ENCODE measurements around the gene SASS6. TPM values are rescaled to one million over a fixed set of nuclear protein-coding genes. Genes with fewer than 3 reads are reported as not detected.

SASS6 gene, protein sequence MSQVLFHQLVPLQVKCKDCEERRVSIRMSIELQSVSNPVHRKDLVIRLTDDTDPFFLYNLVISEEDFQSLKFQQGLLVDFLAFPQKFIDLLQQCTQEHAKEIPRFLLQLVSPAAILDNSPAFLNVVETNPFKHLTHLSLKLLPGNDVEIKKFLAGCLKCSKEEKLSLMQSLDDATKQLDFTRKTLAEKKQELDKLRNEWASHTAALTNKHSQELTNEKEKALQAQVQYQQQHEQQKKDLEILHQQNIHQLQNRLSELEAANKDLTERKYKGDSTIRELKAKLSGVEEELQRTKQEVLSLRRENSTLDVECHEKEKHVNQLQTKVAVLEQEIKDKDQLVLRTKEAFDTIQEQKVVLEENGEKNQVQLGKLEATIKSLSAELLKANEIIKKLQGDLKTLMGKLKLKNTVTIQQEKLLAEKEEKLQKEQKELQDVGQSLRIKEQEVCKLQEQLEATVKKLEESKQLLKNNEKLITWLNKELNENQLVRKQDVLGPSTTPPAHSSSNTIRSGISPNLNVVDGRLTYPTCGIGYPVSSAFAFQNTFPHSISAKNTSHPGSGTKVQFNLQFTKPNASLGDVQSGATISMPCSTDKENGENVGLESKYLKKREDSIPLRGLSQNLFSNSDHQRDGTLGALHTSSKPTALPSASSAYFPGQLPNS
- polyA plus RNA-seq (2013): 7.6 and 7.7 TPM in 2 replicates

DNA sequence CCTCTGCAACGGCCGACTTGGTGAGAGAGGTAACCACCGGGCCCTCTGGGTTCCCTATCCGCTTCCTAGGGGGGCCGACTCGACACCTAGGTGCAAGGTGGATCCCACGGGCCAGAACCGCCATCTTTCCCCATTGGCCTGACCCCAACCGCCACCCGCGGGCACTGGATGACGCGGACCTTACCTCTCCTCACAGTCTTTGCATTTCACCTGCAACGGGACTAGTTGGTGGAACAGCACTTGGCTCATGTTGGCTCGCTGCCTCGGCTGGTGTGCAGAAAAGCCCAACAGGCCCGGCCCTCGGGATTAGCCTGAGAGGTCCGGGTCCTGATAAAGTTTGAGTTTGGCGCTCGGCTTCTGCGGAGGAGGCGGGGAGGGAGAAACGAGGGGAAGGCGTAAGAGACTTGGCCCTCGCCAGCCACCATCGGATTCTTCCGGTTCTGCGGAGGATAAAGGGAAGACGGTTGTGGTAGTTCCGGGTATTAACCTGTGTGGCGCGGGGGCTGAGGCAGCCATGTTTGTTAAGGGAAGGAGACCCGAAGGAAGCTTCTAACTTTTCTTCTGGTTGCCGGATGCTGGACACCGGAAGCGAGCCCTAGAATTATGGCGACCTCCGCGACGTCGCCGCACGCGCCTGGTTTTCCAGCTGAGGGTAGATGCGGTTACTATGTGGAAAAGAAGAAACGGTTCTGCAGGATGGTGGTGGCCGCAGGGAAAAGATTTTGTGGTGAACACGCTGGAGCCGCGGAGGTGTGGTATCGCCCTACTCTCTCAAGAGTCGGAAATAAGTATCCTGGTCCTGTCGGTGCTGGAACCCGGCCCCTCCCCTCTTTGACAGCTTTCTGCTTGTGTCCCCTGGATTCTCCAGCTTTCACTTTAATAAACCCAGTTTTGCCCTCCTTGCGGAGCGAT lies at the start of gene SASS6, which contains the start of gene TRMT13:
Gene SASS6, minus strand, starts transcription at position 365 of the 912 bp plus-strand sequence. Its CDS starts 116 bp downstream, at position 249.
Gene TRMT13, plus strand, starts transcription at position 598 of the 912 bp plus-strand sequence. Its CDS starts 6 bp downstream, at position 604.
- peaks cover 0 to 1% of the 10 kb centered on the region in 2 experiments for H3K4me1 ChIP-seq (ENCODE audit: control insufficient read depth in 1 of 2, insufficient read depth in 2 of 2, low read length in 2 of 2)

DNA sequence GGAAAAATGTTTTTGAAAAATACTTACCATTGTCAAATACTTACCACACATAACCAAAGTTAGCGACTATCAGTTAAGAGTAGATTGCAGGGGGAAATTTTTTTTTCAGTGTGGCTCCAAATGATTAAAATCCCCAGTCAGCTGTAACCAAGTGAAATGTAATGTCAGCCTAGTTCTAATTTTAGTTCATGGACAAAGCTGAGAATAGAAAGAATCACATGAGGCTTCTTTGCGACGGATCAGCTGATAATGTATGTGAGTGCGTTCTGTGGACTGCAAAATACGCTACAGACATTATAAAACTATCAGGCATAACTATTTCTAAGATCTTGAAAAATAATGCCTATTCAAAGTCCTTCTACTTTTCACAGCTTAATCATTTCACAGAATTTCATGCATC lies 45.4 kb upstream of the SASS6 start, which contains the start of gene LRRC39:
Gene LRRC39, minus strand, starts transcription at position 166 of the 400 bp plus-strand sequence. CDS start 9,740 bp downstream, outside the sequence.
- no peaks in the 10 kb centered on the region for H3K27me3 ChIP-seq (ENCODE audit: insufficient read depth, low read length)
- no peak within 1 kb of the TSS for H3K4ac ChIP-seq (ENCODE audit: low read depth, low read length)
- H2BK5ac ChIP-seq (ENCODE audit: low read depth, low read length, poor library complexity): no peak within 1 kb of the TSS
- no peak within 1 kb of the TSS for H3K18ac ChIP-seq (ENCODE audit: low read length)
- H3K4me1 ChIP-seq (ENCODE audit: control insufficient read depth in 1 of 2, insufficient read depth in 2 of 2, low read length in 2 of 2): no peaks in the 10 kb centered on the region
- no peak within 1 kb of the TSS for H3K4me2 ChIP-seq (ENCODE audit: low read length)
- H4K12ac ChIP-seq (ENCODE audit: low read depth, low read length): no peak within 1 kb of the TSS
- no peak within 1 kb of the TSS for H3K14ac ChIP-seq (ENCODE audit: low read length)
- H3K4me3 ChIP-seq (ENCODE audit: low read depth, low read length): no peak within 1 kb of the TSS
- no peak within 1 kb of the TSS for H3K9ac ChIP-seq (ENCODE audit: low read length)
- H2BK12ac ChIP-seq (ENCODE audit: low read length): no peak within 1 kb of the TSS
- H4K91ac ChIP-seq (ENCODE audit: low read depth, low read length): no peak within 1 kb of the TSS
- no peak for DNase-seq
- no peak within 1 kb of the TSS for H2AFZ ChIP-seq (ENCODE audit: insufficient read depth, low read length, poor library complexity)
- no peak within 1 kb of the TSS for H2AK5ac ChIP-seq (ENCODE audit: low read length)
- no CpG with 5 or more reads among the region's 5 CpGs for WGBS (ENCODE audit: extremely low coverage, insufficient coverage, insufficient read length)
- no peak within 1 kb of the TSS for H3K27ac ChIP-seq (ENCODE audit: low read depth, low read length)
- no peaks in the 10 kb centered on the region for H3K79me2 ChIP-seq (ENCODE audit: control insufficient read depth, insufficient read depth, low read length, poor library complexity)
- H3K23ac ChIP-seq (ENCODE audit: low read length): no peak within 1 kb of the TSS
- no peaks in the 10 kb centered on the region for H3K79me1 ChIP-seq (ENCODE audit: low read length)
- H2BK120ac ChIP-seq (ENCODE audit: insufficient read depth, low read length, poor library complexity): no peak within 1 kb of the TSS
- H3K9me3 ChIP-seq (ENCODE audit: insufficient read depth, low read depth, low read length): no peaks in the 10 kb centered on the region
- no peak within 1 kb of the TSS for H4K8ac ChIP-seq (ENCODE audit: low read depth, low read length)
- H3K36me3 ChIP-seq (ENCODE audit: control insufficient read depth in 1 of 2, insufficient read depth in 2 of 2, low read length in 2 of 2): no peaks in the 10 kb centered on the region

More for the DNA sequence above, at the start of gene SASS6, which contains the start of gene TRMT13:
- Histone ChIP-seq H4K91ac (ENCODE audit: low read depth, low read length) (peak within 1 kb of the TSS; percentile 59), H2AK5ac (ENCODE audit: low read length) (peak within 1 kb of the TSS; percentile 46), H2BK12ac (ENCODE audit: low read length) (no peak within 1 kb of the TSS), H3K4ac (ENCODE audit: low read depth, low read length) (peak within 1 kb of the TSS; percentile 83), H3K79me2 (ENCODE audit: control insufficient read depth, insufficient read depth, low read length, poor library complexity) (peaks cover 10% of the 10 kb centered on the region), H3K23ac (ENCODE audit: low read length) (no peak within 1 kb of the TSS), H3K9me3 (ENCODE audit: insufficient read depth, low read depth, low read length) (no peaks in the 10 kb centered on the region), H3K14ac (ENCODE audit: low read length) (peak within 1 kb of the TSS; percentile 63), H4K12ac (ENCODE audit: low read depth, low read length) (peak within 1 kb of the TSS; percentile 81), H3K27me3 (ENCODE audit: insufficient read depth, low read length) (no peaks in the 10 kb centered on the region), H3K27ac (ENCODE audit: low read depth, low read length) (peak within 1 kb of the TSS; percentile 22), H3K4me3 (ENCODE audit: low read depth, low read length) (peak within 1 kb of the TSS; percentile 84), H2AFZ (ENCODE audit: insufficient read depth, low read length, poor library complexity) (peak within 1 kb of the TSS; percentile 97), H3K18ac (ENCODE audit: low read length) (peak within 1 kb of the TSS; percentile 45), H2BK120ac (ENCODE audit: insufficient read depth, low read length, poor library complexity) (peak within 1 kb of the TSS; percentile 70), H3K79me1 (ENCODE audit: low read length) (peaks cover 6% of the 10 kb centered on the region), H2BK5ac (ENCODE audit: low read depth, low read length, poor library complexity) (peak within 1 kb of the TSS; percentile 43), H3K4me2 (ENCODE audit: low read length) (peak within 1 kb of the TSS; percentile 70), H3K9ac (ENCODE audit: low read length) (peak within 1 kb of the TSS; percentile 30), H4K8ac (ENCODE audit: low read depth, low read length) (peak within 1 kb of the TSS; percentile 92), H3K36me3 (ENCODE audit: control insufficient read depth in 1 of 2, insufficient read depth in 2 of 2, low read length in 2 of 2) (peaks cover 4 to 8% of the 10 kb centered on the region in 2 experiments)
- DNase-seq: peak; percentile 95 to 98
- WGBS (ENCODE audit: extremely low coverage, insufficient coverage, insufficient read length): no CpG with 5 or more reads among the region's 57 CpGs

DNA sequence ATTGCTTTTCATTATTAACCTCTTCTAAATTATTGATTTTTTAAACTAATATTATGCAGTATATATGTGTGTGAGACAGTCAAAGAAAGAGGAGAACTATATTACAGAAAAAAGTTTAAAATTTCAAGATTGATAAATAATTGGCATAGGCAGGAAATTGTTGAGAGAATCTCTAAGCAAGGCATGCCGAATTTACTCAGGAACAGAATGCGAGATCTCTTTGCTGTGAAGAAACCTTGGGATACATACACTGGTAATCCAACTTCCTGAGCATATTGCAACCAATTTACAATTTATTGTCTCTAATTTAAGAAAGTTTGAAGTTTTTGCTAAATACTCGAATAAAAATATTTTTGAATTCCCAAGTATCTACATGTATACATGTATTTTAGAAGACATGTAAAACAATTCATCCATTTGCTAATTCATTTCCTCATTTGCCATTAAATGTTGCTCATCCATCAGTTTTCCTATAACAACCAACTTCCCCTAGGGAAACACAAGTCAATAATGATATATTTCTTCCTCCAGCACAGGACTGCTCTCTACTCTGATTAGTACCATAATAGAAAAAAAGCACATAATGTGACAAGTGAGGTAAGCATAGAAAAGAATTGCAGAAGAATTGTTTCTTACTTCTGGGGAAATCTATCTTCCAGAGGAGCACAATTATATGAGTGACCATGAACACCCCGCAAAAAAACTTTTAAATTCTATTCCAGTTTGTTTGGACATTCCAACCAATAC lies 44.7 kb upstream of the SASS6 start:
- H3K9ac ChIP-seq (ENCODE audit: low read length): no peak overlapping the region
- no peak for DNase-seq
- H2AK5ac ChIP-seq (ENCODE audit: low read length): no peak overlapping the region
- no peak overlapping the region for H4K12ac ChIP-seq (ENCODE audit: low read depth, low read length)
- H3K18ac ChIP-seq (ENCODE audit: low read length): no peak overlapping the region
- H3K27me3 ChIP-seq (ENCODE audit: insufficient read depth, low read length): no peaks in the 10 kb centered on the region
- no peak overlapping the region for H3K4ac ChIP-seq (ENCODE audit: low read depth, low read length)
- no peak overlapping the region for H2BK5ac ChIP-seq (ENCODE audit: low read depth, low read length, poor library complexity)
- WGBS (ENCODE audit: extremely low coverage, insufficient coverage, insufficient read length): no CpG with 5 or more reads among the region's 4 CpGs
- no peak overlapping the region for H2BK120ac ChIP-seq (ENCODE audit: insufficient read depth, low read length, poor library complexity)
- no peaks in the 10 kb centered on the region for H3K79me1 ChIP-seq (ENCODE audit: low read length)
- H4K91ac ChIP-seq (ENCODE audit: low read depth, low read length): no peak overlapping the region
- H3K79me2 ChIP-seq (ENCODE audit: control insufficient read depth, insufficient read depth, low read length, poor library complexity): no peaks in the 10 kb centered on the region
- no peak overlapping the region for H3K23ac ChIP-seq (ENCODE audit: low read length)
- no peak overlapping the region for H4K8ac ChIP-seq (ENCODE audit: low read depth, low read length)
- no peaks in the 10 kb centered on the region for H3K9me3 ChIP-seq (ENCODE audit: insufficient read depth, low read depth, low read length)
- no peak overlapping the region for H3K27ac ChIP-seq (ENCODE audit: low read depth, low read length)
- H3K4me2 ChIP-seq (ENCODE audit: low read length): no peak overlapping the region
- no peak overlapping the region for H2AFZ ChIP-seq (ENCODE audit: insufficient read depth, low read length, poor library complexity)
- no peak overlapping the region for H3K4me3 ChIP-seq (ENCODE audit: low read depth, low read length)
- H3K36me3 ChIP-seq (ENCODE audit: control insufficient read depth in 1 of 2, insufficient read depth in 2 of 2, low read length in 2 of 2): no peaks in the 10 kb centered on the region
- H3K14ac ChIP-seq (ENCODE audit: low read length): no peak overlapping the region
- H3K4me1 ChIP-seq (ENCODE audit: control insufficient read depth in 1 of 2, insufficient read depth in 2 of 2, low read length in 2 of 2): no peaks in the 10 kb centered on the region
- H2BK12ac ChIP-seq (ENCODE audit: low read length): no peak overlapping the region
